GM21737 (cell line): ENCODE results near the gene FAM20C.

ENCODE experiments used
- ATAC-seq: cut with Tn5 transposase; IDR thresholded peaks from one replicate; pipeline ENCODE4 v1.9.1; 2021; ENCODE audit warnings: mild to moderate bottlenecking, moderate library complexity; ENCODE audit not compliant: unreplicated experiment

Gene FAM20C

DNA sequence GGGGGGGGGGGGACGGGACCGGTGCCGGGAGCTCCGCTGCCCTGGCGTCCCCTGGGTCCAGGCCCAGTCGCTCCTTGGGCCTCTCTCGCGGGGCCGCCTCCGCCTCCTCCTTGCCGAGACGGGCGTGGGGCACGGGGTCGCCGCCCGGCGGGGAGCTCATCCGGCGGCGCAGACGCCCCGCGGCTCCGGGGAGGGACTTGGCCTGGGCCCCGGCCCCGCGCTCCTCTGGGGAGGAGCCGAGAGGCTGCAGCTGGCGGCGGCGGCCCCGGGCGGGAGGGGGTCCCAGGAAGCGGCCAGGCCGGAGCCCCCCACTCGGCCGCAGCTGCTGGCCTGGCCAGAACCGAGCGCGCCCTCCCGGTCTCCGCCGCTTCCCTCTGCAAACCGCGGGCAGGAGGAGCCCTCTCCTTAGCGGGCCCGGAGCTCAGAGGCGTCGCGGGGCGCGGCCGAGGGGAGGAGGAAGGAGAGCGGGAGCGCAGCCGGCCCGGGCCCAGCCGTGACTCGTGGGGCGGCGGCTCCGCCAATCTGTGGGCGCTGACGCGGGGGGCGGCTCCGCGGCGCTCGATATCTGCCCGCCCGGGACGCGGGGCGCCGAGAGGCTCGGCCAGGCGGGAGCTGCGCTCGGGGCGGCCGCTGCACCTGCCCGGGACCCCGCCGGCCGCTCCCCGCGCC is at the start of gene FAM20C:
Gene FAM20C, plus strand, starts transcription at position 591 of the 669 bp plus-strand sequence. CDS start 629 bp downstream, outside the sequence.
- ATAC-seq = no peak

DNA sequence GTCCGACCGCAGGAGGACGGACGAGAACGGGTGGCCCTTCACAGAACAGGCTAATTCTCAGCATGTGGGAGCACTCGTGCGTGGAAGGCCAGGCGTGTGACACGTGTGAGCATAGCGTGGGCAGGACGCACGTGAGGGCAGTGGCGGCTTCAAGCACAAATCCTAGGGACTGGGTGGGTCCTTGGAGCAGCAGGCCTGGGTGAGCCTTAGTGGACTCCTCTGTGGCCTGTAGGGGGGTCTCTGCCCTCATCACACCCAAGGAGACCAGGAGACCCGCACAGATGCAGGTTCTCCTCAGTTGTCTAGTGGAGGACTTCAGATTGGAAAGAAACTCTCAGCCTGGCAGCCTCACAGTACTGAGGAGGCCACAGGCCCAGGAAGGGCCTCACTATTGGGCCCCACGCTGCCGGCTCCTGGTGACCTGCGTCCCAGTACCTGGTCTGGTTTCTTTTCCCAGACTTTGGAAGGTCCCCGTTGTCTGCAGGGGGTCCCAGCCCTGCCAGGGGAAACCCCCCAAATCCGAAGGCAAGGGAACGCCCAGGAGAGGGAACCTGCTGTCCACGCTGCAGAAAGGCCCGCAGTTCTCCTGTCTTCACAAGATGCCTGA is 49.1 kb upstream of the FAM20C start:
- no peak for ATAC-seq

DNA sequence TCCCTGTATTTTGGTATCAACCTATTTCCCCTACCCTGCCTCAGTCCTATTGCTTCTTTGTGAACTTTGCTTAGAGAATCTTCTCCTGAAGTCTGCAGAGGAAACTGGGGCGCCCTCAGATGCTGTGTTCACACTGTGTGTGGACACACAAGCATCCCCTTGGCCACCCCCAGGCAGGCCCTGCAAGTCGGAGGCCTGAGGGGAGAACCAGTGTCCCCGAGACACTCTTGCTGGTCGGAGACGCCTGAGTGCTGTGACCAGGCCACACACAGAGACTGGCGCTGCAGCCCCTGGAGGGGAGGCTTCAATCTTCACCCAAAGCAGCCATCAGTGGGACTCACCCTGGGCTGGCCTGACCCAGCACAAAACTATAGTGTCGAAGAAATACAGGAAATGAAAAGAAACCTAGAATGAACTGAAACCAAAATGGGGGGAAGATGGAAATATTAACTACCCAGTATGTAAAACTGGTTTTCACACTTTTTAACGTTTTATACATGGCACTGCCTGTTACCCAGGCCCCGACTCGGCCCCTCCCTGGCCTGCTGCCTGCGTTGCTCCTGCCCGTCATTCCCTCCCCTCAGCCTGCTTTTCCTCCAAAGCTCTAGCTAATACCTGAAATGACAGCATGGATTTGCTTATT is 48.4 kb upstream of the FAM20C start:
- ATAC-seq = no peak

DNA sequence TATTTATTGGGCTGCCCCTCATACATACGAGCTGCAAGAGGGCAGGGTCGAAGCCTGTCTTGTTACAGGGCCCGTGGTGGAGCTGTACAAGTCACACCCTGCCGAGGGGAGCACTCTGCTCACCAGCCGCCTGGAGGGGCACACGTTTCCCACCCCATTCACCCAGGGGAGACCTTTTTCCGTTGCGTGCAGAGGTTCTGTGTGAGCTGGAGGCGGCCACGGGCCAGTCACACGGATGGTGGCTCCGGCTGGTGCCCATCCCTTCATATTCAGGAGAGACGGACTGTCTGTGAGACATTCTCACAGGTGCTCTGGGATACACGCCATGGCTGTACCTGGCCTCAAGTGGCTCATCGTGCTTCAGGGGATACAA is 47.9 kb upstream of the FAM20C start:
- no peak for ATAC-seq

DNA sequence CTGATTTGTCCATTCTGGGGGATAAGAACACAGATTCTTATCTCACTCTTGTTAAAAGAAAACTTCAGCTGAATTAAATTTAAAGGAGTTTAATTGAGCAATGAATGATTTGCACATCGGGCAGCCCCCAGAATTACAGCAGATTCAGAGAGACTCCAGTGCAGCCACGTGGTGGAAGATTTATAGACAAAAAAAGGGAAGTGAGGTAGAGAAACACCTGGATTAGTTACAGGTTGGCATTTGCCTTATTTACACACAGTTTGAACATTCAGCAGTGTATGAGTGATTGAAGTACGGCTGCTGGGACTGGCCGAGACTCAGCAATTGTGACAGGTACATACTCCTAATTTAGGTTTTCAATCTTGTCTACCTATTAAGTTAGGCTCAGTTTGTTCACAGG is 46.5 kb upstream of the FAM20C start:
- no peak for ATAC-seq

DNA sequence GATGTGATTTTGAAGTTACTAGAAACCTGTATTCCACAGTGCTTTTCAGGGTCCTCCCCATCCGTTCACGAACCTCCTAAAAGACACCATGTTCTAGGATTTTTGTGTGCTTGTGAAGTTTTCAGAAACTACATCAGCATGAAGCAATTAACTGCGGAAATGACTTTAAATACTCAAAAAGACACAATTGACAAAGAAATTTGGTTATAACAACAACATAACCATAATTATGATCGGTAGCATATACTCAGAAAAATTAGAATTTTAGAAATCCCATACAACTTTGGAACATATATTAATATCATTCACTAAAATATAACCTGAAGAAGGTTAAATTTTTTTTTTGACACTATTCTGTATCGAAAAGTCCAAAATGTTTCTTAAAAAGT is 43.8 kb upstream of the FAM20C start:
- ATAC-seq = no peak

DNA sequence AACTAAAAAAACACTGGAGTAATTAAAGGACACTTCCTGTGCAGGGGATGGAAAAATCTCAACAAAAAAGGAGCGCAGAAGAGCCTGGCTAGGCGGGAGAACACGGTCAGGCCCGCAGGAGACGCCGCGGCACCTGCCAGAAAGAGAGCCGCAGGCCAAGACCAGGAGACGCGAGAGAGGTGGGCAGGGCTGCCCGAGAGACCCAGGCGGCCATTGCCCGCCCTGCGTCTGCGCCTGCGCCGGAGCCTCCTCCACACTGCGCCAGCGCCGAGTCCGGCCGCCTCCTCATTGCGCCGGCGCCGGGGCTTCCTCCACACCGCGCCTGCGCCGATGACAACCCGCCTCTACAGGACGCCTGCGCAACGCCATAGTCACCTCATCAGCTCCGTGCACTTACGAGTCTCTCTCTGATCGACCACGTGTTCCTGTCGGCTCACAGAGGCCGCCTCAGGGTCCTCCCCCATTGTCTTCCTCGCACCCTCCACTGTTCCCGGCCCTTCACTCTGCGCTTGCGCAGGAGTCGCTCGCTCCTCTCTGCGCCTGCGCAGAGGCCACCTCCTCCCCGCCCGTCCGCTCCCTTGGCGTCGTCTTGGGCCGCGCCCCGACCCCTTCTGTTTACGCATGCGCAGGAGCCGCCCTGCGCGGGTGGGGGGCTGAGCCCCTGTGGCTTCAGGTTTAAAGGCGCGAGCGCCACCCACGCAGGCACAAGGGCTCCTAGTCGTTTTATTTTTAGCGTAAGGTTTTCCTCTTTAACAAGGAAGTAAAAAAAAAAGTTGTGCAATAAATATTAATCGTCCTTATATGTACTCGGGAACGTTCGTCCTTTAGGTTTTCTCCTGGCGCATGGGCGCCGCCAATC is 43.2 kb upstream of the FAM20C start:
- peak; percentile 86 for ATAC-seq

DNA sequence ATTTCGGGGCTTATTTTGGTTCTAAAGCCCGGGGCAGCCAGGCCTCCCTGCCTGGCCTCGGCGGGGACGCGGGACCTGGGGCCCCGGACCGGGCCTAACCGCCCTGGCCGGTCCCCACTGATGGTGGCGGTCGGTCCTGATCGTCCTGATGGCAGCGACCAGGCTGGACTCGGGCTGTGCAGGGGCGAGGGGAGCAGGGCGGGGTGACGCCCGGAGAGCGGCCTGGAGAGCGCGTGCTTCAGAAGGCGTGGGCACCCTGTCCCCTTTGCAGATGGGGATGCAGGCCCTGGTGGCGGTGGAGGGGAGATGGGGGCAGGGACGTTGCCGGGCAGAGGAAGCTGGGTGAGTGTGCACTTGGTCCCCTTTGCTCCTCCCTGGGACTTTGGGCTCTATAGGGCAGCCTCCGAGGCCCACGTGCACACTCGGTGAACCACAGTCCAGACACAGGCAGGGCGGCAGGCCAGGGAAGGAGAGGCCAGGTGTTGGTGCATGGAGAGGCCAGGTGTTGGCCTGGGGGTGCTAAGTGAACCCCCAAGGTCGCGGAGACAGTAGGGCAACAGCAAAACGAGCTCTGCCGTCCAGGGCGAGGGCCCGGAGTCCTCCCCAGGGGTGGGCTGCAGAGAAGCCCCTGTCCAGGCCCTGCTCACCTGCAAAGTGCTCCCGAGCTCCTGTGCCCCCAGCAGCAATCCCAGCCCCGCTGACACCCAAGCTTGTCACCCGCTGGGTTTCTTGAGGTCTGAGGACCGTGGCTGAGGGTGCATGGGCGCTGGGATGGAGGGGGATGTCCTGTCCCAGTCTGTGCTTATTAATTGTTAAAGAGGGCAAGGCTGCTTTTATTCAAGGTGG is 42.4 kb upstream of the FAM20C start:
- no peak for ATAC-seq

DNA sequence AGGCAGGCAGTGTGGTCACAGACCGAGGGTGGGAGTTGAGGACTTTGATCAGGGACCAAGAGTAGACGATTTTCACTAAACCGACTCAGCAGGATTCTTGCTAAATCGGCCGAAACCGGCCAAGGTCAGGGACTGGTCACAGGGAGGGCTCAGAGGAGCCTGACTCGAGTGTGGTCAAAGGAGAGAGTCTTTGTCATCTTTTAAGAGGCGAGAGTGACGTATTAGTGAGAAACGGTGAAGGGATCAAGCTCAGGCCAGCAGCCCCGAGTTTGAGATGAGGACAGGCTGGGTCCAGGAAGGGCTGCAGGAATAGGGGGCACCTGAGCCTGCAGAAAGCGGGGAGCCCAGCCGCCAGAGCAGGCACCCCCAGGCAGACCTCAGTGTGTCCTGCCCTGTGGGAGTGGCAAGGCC is 41.6 kb upstream of the FAM20C start:
- ATAC-seq = no peak

DNA sequence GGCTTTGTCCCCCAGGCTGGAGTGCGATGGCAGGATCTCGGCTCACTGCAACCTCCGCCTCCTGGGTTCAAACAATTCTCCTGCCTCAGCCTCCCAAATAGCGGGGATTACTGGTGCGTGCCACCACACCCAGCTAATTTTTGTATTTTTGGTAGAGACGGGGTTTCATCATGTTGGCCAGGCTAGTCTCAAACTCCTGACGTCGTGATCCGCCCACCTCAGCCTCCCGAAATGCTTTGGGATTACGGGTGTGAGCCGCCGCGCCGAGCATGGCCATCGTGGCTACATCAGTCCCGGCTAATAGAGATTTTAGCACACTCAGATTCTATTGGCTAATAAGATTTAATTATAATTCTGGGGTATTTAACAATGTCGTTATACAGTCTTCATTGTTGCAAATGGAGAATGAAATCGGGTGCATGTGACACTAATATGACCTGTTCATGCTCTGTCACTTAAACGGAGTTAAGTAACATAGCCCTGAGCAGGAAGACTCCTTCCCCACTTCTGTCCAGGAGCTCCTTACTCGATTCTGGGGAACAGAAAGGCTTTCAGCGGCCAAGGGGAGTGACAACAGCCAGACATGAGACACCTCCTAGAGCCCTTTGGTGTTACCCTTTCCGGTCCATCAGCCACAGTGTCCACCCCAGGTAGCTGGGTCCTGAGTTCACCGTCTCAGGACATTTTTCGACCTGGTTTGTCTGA is 40.9 kb upstream of the FAM20C start:
- no peak for ATAC-seq

DNA sequence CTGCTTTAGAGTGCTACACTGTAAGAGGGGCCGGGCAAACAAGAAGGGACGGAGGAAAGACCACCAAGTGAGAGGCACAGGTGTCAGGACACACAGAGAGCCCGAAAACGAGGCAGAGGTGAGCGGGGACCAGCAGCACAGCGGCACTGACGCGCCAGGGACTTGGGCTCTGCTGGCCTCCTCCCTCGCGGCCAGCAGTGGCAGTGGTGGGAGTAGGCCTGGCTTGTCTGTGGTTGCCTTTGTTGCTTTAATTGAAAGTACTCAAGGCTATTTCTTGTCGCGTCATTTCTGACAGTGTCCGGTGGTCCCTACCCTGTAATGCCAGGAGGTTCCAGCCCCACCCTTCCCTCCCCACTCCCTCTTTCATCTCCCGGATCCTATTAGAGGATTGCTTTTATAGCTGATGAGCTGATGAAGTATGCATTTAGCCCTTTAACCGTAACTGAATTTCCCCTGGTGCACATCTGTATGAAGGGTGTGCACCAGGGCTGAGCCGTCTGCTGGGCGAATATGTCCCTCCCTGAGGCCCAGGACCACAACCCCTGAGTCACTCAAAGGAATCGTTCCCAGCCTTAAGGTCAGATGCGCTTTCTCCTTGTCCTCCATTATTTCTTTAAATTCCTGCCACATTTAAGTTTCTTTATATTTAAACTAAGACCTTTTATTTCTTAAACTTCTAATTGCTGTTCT is 39.5 kb upstream of the FAM20C start:
- ATAC-seq = no peak

DNA sequence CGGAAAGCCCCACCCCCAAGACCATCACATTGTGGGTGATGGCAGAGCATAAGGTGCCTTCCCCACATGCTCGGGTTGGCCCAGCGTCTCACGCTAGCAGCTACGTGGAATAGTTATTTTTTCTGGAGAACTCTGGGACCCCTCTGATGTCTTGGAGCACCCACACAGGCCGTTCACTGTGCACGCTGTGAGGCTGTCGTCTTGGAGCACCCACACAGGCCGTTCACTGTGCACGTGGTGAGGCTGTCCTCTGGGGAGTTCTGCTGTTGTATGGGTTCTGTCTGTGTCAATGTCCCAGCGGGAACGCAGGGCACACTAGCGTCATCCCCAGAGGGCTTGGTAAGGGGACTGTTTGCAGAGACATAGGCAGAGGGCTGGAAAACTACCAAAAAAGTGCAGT is 38.8 kb upstream of the FAM20C start:
- ATAC-seq = no peak

DNA sequence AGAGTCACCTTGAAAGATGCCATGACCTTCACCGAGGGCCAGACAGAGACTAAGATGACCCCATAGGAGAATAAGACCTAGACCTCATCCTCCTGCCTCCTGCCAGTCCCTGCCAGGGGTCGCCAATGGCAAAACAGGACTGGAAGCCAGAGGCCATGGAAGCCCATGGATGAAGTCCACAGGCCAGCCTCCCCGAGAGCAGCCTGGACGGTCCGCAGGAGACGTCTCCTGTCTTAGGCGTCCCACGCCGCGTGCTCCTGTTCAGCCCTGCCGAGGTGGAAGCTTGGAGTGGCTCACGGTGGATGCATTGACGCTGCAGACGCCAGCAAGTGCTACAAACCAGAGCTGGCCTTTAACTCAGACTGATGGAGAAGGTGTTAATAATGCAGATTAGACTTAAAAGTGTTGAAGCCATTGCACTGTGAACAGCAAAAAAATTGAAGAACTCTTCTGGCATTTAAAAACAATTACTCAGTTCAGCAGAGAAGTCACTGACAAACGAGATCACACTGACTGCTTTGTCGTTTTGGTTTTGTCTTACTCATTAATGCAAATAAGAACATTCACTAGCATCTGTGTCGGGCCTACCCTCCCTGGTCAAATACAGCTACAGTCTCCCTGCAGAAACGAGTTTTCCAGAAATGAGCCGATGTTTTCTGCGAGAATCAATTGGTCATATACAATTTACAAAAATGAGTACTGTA is 38.1 kb upstream of the FAM20C start:
- no peak for ATAC-seq

DNA sequence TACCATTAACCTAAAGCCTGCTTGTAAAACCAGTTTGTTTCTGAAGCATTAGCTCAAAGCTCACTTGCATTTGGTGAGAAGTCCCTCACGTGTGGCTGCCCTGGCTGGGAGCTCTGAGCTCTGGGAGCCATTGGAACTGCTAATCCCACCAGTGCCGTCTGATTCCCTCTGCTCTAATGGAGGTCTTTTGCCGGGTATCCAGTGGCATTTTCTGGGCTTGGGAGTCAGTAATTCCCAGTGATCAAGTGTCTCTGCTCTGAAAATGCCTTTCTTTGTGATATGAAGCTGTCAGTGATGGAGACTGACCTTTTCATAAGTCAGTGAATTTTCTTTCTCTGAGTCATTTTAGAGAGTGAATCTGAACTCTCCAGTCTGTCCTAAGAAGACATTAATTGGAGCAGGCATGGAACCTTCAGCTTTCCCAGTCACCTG is 36.9 kb upstream of the FAM20C start:
- ATAC-seq = no peak

DNA sequence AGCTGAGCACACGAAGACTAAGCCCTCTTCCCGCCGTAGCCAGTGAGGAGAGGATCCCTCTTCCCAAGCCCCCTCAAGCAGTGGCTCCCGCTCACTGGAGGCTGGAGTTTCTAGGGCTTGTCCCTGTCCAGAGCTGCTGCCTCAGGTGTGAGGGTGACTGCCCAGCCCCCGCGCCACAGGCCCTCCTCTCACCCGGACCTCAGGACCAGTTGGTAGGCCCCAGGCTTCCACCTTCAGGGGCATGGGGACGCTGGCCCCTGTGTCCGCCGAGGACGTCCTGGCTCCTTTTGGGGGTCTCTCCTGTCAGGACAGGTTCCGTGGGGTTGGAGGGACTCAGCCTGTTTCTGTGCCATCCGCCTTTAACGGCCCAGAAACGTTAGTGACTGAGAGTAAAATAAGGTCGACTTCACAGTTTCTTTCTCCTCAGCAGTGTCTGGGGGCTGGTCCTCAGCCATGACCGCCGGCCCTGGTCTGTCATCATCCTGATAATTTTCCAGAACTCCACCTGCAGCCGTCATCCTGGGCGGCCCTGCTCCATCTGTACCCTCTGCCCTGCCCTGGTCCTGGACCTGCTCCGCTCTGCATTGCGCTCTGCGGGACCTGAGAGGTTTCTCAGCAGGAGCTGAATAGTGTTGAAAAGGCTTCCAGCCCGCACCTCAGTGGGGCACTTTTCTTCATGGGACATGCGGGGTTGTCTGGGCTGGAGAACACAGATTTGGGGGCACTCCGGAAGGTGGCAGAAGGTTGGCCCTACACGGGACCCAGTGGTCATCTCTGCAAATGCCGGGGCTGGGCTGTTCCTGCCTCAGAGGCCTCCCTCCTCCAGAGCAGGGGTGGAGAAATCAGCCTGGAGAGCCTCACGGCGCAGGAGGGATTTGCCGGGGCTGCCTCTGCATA is 36.0 kb upstream of the FAM20C start:
- ATAC-seq = no peak

DNA sequence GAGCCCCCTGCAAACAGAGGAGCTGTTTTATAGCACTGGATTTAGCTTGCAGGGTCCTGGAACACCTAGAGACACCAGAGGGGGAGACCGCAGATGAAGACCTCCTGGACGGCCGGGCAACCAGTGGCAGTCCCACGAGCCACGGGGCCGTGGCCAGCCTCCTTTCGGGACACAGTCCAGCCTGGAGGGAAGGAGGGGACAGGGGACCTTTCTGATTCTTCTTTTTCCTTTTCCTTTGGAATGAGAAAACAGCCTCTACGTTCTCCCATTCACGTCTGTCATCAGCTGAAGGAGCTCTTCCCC is 35.4 kb upstream of the FAM20C start:
- ATAC-seq = no peak

DNA sequence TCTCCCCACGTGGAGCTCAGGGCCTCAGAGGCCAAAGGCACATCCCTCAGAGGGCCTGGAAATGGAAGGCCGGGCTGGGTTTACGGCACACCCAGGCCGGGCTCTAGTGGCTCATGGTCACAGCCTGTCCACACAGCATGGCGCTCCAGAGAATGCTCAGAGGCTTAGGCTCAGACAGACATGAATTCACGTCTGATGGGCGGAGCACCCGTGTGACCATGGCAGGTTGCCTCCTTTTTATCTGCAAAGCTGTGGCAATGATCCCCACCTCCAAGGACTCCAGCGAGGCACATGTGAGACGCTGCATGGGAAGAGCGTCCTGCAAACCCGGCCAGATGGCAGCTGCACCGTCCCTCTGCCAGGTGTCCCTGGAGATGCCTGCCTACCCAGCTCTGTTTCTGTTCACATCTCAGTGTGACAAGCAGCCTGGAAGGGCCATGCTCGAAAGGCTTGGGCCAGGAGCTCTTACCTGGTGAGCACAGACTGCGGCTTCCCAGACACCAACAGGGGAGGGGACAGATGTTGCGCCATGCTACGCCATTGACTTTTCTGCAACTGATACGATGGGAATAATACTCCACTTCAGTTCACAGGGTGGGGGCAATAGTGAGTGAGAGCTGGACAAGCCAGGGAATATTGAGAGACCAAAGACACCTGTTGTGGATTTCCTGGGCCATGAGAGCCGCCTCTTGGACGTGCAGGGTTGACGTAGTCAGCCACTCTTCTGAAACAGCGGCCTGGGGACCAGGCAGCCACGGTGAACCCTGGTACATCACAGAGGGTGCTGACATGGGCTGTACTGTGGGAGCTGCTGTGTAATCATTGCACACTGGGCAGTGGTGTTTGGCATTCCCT is 34.4 kb upstream of the FAM20C start:
- no peak for ATAC-seq
